ENCODE results near the gene ODF2.
A peak's percentile ranks its signal among the peaks of the same experiment; 100 is the strongest.
"Not testable (repeated sequence)": the region's sequence is repeated elsewhere in the genome, so short reads cannot be mapped to it uniquely, and the experiment has no call there.

Gene ODF2

DNA sequence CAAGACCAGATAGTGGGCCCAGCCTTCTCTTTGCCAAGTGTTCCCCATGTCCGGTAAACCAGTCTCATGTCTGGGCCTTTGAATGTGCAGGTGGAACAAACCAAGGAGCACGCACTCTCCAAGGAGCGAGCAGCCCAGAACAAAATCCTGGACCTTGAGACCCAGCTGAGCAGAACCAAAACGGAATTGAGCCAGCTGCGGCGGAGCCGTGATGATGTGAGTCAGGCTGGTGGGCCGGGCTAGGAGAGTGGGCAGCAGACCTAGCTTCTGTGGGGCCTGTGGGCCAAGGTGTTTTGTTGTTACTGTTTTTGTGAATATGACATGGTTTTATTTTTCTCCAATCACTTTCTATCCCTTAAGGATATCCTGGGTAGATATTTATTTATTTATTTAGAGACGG is 43.1 kb downstream of the ODF2 start:
- H3K27ac ChIP-seq (ENCODE audit: low read depth, low read length, severe bottlenecking), result no peak overlapping the region
- WGBS, 2 experiments (ENCODE audit: insufficient coverage in 2 of 2), result 97 to 98% methylated on average over 8 of the region's 9 CpGs
- H3K4me3 ChIP-seq (ENCODE audit: extremely low read depth, insufficient read depth, low read length, poor library complexity, severe bottlenecking), result no peak overlapping the region
- no peaks in the 10 kb centered on the region for H3K4me1 ChIP-seq (ENCODE audit: control insufficient read depth, insufficient read depth, low read length, poor library complexity, severe bottlenecking)
- H3K36me3 ChIP-seq (ENCODE audit: control insufficient read depth, insufficient read depth, low read length), result peaks cover 83% of the 10 kb centered on the region
- no peaks in the 10 kb centered on the region for H3K9me3 ChIP-seq (ENCODE audit: control insufficient read depth, low read length)

- no peaks in the 10 kb centered on the region for H3K9me3 ChIP-seq (ENCODE audit: control insufficient read depth, low read length)
Measured at GRCh38 chr9:128499920-128500319, 44.1 kb downstream of the ODF2 start.

DNA sequence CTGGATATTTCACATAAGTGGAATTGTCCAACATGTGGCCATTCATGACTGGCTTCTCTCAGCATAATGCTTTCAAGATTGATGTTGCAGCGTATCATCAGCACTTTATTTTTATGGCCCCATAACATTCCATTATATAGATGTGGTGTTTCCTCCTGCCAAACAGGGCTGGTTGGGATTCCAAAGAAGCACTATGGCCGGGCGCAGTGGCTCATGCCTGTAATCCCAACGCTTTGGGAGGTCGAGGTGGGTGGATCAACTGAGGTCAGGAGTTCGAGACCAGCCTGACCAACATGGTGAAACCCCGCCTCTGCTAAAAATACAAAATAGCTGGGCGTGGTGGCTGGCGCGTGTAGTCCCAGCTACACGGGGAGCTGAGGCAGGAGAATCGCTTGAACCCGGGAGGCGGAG is 47.6 kb downstream of the ODF2 start:
- 92 to 93% methylated on average over 12 to 13 of the region's 14 CpGs for WGBS, 2 experiments (ENCODE audit: insufficient coverage in 2 of 2)
- not testable (repeated sequence) for H3K4me3 ChIP-seq (ENCODE audit: extremely low read depth, insufficient read depth, low read length, poor library complexity, severe bottlenecking); H3K9me3 ChIP-seq (ENCODE audit: control insufficient read depth, low read length)

More at GRCh38 chr9:128499920-128500319, 44.1 kb downstream of the ODF2 start:
- H3K4me1 ChIP-seq (ENCODE audit: control insufficient read depth, insufficient read depth, low read length, poor library complexity, severe bottlenecking), result no peaks in the 10 kb centered on the region
- H3K36me3 ChIP-seq (ENCODE audit: control insufficient read depth, insufficient read depth, low read length), result peaks cover 73% of the 10 kb centered on the region
- WGBS, 2 experiments (ENCODE audit: insufficient coverage in 2 of 2), result 97% methylated on average over 8 to 15 of the region's 15 CpGs
- H3K27ac ChIP-seq (ENCODE audit: low read depth, low read length, severe bottlenecking), result no peak overlapping the region
- no peak overlapping the region for H3K4me3 ChIP-seq (ENCODE audit: extremely low read depth, insufficient read depth, low read length, poor library complexity, severe bottlenecking)

GRCh38 chr9:128503870-128504269 is 48.1 kb downstream of the ODF2 start:
- H3K27ac ChIP-seq (ENCODE audit: low read depth, low read length, severe bottlenecking), result no peak overlapping the region
- no peaks in the 10 kb centered on the region for H3K9me3 ChIP-seq (ENCODE audit: control insufficient read depth, low read length)
- H3K4me3 ChIP-seq (ENCODE audit: extremely low read depth, insufficient read depth, low read length, poor library complexity, severe bottlenecking), result peak overlapping the region; percentile 76
- H3K36me3 ChIP-seq (ENCODE audit: control insufficient read depth, insufficient read depth, low read length), result peaks cover 42% of the 10 kb centered on the region
- 72 to 76% methylated on average over 7 of the region's 11 CpGs for WGBS, 2 experiments (ENCODE audit: insufficient coverage in 2 of 2)
- peaks cover 5% of the 10 kb centered on the region for H3K4me1 ChIP-seq (ENCODE audit: control insufficient read depth, insufficient read depth, low read length, poor library complexity, severe bottlenecking)

More for the DNA sequence above, 47.6 kb downstream of the ODF2 start:
- not testable (repeated sequence) for H3K27ac ChIP-seq (ENCODE audit: low read depth, low read length, severe bottlenecking); H3K4me1 ChIP-seq (ENCODE audit: control insufficient read depth, insufficient read depth, low read length, poor library complexity, severe bottlenecking)
- peaks cover 45% of the 10 kb centered on the region for H3K36me3 ChIP-seq (ENCODE audit: control insufficient read depth, insufficient read depth, low read length)

DNA sequence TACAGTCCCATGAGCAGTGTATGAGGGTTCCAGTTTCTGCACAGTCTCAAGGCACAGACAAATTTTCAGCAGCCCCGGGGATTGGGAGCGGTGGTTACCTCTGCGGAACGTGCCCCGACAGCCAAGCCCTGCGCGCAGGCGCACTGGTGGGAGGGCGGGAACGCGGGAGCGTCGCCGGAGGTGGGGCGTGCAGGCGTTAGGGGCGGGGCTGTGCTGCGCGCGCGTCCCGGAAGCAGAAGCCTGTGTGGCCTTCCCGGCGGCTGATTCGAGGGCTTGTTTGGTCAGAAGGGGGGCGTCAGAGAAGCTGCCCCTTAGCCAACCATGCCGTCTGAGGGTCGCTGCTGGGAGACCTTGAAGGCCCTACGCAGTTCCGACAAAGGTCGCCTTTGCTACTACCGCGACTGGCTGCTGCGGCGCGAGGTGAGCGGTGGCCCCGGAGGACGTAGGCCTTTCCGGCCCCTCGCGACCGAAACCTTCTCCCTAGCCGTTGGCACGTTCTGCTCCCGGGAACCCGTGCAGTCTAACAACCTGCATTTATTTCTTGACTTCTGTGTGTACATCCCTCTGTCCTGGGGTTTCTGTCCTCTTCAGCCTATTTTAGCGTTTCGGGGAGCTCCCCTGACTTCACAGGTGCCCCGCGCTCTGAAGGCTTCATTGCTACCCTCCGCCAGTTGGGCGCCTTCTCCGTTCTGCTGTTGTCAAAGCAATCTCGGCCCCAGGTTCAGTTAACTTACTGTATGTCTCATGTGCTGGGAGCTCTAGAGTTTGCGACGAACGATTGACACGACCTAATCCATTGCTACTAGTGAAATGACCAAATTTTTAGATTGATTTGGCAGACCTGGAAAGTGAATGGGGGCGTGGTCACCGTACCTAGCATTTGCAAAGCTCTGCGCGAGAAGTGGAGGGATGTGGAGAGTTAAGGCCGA is 48.9 kb downstream of the ODF2 start, which contains the start of gene GLE1:
GLE1 (plus strand) TSS at position 235 of the 929 bp plus-strand sequence; CDS start at position 322, 87 bp downstream.
- Histone ChIP-seq H3K9me3 (ENCODE audit: control insufficient read depth, low read length) (no peaks in the 10 kb centered on the region), H3K4me3 (ENCODE audit: extremely low read depth, insufficient read depth, low read length, poor library complexity, severe bottlenecking) (peak within 1 kb of the TSS; percentile 76), H3K27ac (ENCODE audit: low read depth, low read length, severe bottlenecking) (peak within 1 kb of the TSS; percentile 51), H3K4me1 (ENCODE audit: control insufficient read depth, insufficient read depth, low read length, poor library complexity, severe bottlenecking) (peaks cover 5% of the 10 kb centered on the region), H3K36me3 (ENCODE audit: control insufficient read depth, insufficient read depth, low read length) (peaks cover 42% of the 10 kb centered on the region)
- WGBS, 2 experiments (ENCODE audit: insufficient coverage in 2 of 2), result 0% methylated on average over 54 to 55 of the region's 64 CpGs

GRCh38 chr9:128505414-128505765 is 49.6 kb downstream of the ODF2 start:
- Histone ChIP-seq H3K4me3 (ENCODE audit: extremely low read depth, insufficient read depth, low read length, poor library complexity, severe bottlenecking) (peak overlapping the region; percentile 76), H3K27ac (ENCODE audit: low read depth, low read length, severe bottlenecking) (no peak overlapping the region), H3K36me3 (ENCODE audit: control insufficient read depth, insufficient read depth, low read length) (peaks cover 42% of the 10 kb centered on the region), H3K4me1 (ENCODE audit: control insufficient read depth, insufficient read depth, low read length, poor library complexity, severe bottlenecking) (peaks cover 5% of the 10 kb centered on the region), H3K9me3 (ENCODE audit: control insufficient read depth, low read length) (no peaks in the 10 kb centered on the region)
- WGBS, 2 experiments (ENCODE audit: insufficient coverage in 2 of 2), result 0 to 10% methylated on average over 2 to 3 of the region's 6 CpGs

DNA sequence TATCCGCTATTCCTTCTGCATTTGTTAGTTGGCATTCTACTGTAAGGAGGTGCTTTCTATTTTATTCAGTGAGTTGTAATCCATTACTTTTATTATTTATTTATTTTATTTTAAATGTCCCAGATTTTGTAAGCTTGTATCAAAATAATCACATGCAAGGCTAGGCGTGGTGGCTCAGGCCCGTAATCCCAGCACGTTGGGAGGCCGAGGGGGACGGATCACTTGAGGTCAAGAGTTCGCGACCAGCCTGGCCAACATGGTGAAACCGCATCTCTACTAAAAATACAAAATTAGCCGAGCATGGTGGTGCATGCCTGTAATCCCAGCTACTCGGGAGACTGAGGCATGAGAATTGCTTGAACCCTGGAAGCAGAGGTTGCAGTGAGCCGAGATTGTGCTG is 50.1 kb downstream of the ODF2 start:
- peaks cover 41% of the 10 kb centered on the region for H3K36me3 ChIP-seq (ENCODE audit: control insufficient read depth, insufficient read depth, low read length)
- H3K4me3 ChIP-seq (ENCODE audit: extremely low read depth, insufficient read depth, low read length, poor library complexity, severe bottlenecking); H3K4me1 ChIP-seq (ENCODE audit: control insufficient read depth, insufficient read depth, low read length, poor library complexity, severe bottlenecking); H3K27ac ChIP-seq (ENCODE audit: low read depth, low read length, severe bottlenecking); H3K9me3 ChIP-seq (ENCODE audit: control insufficient read depth, low read length): not testable (repeated sequence)
- WGBS, 2 experiments (ENCODE audit: insufficient coverage in 2 of 2), result 83 to 93% methylated on average over 11 of the region's 12 CpGs

DNA sequence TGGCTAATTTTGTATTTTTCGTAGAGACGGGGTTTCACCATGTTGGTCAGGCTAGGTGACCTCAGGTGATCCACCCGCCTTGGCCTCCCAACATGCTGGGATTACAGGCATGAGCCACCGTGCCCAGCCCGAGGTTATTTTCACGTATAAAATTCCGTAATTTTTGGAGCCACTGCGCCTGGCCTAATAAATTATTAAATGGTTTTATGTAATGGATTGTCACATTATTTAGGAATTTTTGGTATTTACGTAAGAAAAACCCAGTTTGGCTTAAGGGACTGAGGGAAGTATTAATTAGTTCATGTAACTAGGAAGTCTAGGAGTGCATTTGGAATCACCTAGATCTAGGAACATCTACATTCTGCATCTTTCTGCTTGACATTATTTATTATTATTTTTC is 57.0 kb downstream of the ODF2 start:
- 93 to 100% methylated on average over 6 to 9 of the region's 9 CpGs for WGBS, 2 experiments (ENCODE audit: insufficient coverage in 2 of 2)
- Histone ChIP-seq H3K36me3 (ENCODE audit: control insufficient read depth, insufficient read depth, low read length) (peaks cover 57% of the 10 kb centered on the region), H3K9me3 (ENCODE audit: control insufficient read depth, low read length) (no peaks in the 10 kb centered on the region), H3K27ac (ENCODE audit: low read depth, low read length, severe bottlenecking) (no peak overlapping the region), H3K4me1 (ENCODE audit: control insufficient read depth, insufficient read depth, low read length, poor library complexity, severe bottlenecking) (no peaks in the 10 kb centered on the region), H3K4me3 (ENCODE audit: extremely low read depth, insufficient read depth, low read length, poor library complexity, severe bottlenecking) (no peak overlapping the region)

GRCh38 chr9:128521956-128522355 is 66.2 kb downstream of the ODF2 start:
- Histone ChIP-seq H3K4me3 (ENCODE audit: extremely low read depth, insufficient read depth, low read length, poor library complexity, severe bottlenecking) (no peak overlapping the region), H3K27ac (ENCODE audit: low read depth, low read length, severe bottlenecking) (no peak overlapping the region), H3K9me3 (ENCODE audit: control insufficient read depth, low read length) (no peaks in the 10 kb centered on the region), H3K4me1 (ENCODE audit: control insufficient read depth, insufficient read depth, low read length, poor library complexity, severe bottlenecking) (no peaks in the 10 kb centered on the region), H3K36me3 (ENCODE audit: control insufficient read depth, insufficient read depth, low read length) (peaks cover 48% of the 10 kb centered on the region)
- WGBS, 2 experiments (ENCODE audit: insufficient coverage in 2 of 2), result 100% methylated on average over 4 to 5 of the region's 6 CpGs

DNA sequence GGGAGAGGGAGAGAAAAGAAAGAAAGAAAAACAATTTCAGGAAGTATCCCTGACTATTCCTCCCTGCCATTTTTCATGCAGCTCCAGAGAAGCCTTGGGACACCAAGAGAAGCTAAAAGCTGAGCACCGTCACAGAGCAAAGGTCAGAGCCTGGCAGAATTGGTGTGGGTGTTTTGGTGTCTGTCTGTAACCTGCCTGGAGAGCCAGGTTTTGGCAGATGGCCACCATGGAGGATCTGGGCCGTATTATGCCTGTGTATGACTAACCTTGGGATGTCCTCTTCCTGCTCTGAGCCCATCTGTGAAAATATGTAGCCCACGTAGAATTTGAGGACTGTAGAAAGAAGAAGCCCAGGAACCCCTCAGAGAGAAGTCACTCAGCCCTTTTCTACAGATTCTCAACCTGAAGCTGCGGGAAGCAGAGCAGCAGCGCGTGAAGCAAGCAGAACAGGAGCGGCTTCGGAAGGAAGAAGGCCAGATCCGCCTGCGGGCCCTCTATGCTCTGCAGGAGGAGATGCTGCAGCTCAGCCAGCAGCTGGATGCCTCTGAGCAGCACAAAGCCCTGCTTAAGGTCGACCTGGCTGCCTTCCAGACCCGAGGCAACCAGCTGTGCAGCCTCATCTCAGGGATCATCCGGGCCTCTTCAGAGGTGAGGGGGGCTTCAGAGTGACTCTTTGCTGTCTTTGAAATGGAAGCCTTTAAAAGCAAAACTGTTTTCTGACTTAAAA is 67.6 kb downstream of the ODF2 start:
- Histone ChIP-seq H3K36me3 (ENCODE audit: control insufficient read depth, insufficient read depth, low read length) (peaks cover 52% of the 10 kb centered on the region), H3K4me1 (ENCODE audit: control insufficient read depth, insufficient read depth, low read length, poor library complexity, severe bottlenecking) (no peaks in the 10 kb centered on the region), H3K4me3 (ENCODE audit: extremely low read depth, insufficient read depth, low read length, poor library complexity, severe bottlenecking) (no peak overlapping the region), H3K27ac (ENCODE audit: low read depth, low read length, severe bottlenecking) (peak overlapping the region; percentile 5), H3K9me3 (ENCODE audit: control insufficient read depth, low read length) (no peaks in the 10 kb centered on the region)
- WGBS, 2 experiments (ENCODE audit: insufficient coverage in 2 of 2), result 65 to 70% methylated on average over 12 of the region's 13 CpGs
